ENCODE data around the gene MACF1.

GRCh38 chr1:39216771-39217170 lies 12.3 kb downstream of the MACF1 start:
- TF ChIP-seq POLR2A (IDR thresholded peaks at IDR 0.05) (no peak), POLR2AphosphoS5 (IDR thresholded peaks at IDR 0.05) (no peak), EP300 (IDR thresholded peaks at IDR 0.05) (no peak)
- TF ChIP-seq, protein P1, sequence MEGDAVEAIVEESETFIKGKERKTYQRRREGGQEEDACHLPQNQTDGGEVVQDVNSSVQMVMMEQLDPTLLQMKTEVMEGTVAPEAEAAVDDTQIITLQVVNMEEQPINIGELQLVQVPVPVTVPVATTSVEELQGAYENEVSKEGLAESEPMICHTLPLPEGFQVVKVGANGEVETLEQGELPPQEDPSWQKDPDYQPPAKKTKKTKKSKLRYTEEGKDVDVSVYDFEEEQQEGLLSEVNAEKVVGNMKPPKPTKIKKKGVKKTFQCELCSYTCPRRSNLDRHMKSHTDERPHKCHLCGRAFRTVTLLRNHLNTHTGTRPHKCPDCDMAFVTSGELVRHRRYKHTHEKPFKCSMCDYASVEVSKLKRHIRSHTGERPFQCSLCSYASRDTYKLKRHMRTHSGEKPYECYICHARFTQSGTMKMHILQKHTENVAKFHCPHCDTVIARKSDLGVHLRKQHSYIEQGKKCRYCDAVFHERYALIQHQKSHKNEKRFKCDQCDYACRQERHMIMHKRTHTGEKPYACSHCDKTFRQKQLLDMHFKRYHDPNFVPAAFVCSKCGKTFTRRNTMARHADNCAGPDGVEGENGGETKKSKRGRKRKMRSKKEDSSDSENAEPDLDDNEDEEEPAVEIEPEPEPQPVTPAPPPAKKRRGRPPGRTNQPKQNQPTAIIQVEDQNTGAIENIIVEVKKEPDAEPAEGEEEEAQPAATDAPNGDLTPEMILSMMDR (IDR thresholded peaks at IDR 0.05): no peak
